Lower lobe of right lung (tissue), 2 donors: ENCODE measurements around the gene LASP1. TPM values are rescaled to one million over a fixed set of nuclear protein-coding genes. Genes with fewer than 3 reads are reported as not detected.

Source experiments
- ATAC-seq, 2 donors: fragments of 200-7000 bp; cut with Tn5 transposase; one replicate each; pipeline ENCODE4 v1.9.1; 2020 to 2022; ENCODE audit warnings: mild to moderate bottlenecking in 2 of 2, moderate library complexity in 2 of 2
- DNase-seq: peaks from one replicate; pipeline ENCODE4 v3.0.0-alpha.2; 2020
- H3K27ac ChIP-seq: fragments of 200-600 bp; one replicate; pipeline ENCODE4 v1.8.0; 2022
- H3K27me3 ChIP-seq: fragments of 200-600 bp; one replicate; pipeline ENCODE4 v1.8.0; 2022; ENCODE audit warnings: low read depth
- H3K36me3 ChIP-seq: fragments of 200-600 bp; one replicate; pipeline ENCODE4 v1.8.0; 2022; ENCODE audit warnings: mild to moderate bottlenecking
- H3K4me1 ChIP-seq: fragments of 200-600 bp; one replicate; pipeline ENCODE4 v1.8.0; 2022
- H3K4me3 ChIP-seq: fragments of 200-600 bp; one replicate; pipeline ENCODE4 v1.8.0; 2022; ENCODE audit warnings: mild to moderate bottlenecking
- H3K9me3 ChIP-seq: fragments of 200-600 bp; one replicate; pipeline ENCODE4 v1.8.0; 2022
- intact Hi-C: fragments of 100-400 bp; cut with DNase I; formaldehyde crosslinking; loops from one replicate; pipeline ENCODE4 v1.11.0; 2022
- total RNA-seq: library from RNA; stranded (reverse); fragmentation: NEBNext Ultra II Directional; extraction: Animal tissue kit (Norgen Biotek cat#: 25700); gene quantifications from one replicate; pipeline ENCODE4 v1.2.1, GENCODE V29; 2021
- TF ChIP-seq, protein P1 (sequence below): fragments of 200-600 bp; IDR thresholded peaks from one replicate; pipeline ENCODE4 v1.8.0; 2022; ENCODE audit warnings: antibody characterized with exemption, mild to moderate bottlenecking
- donor health status: DM: no; HTN: yes; CAD: no; lungs with severe emphysema.

LASP1 gene
- total RNA-seq, 1 donor from 2014 or later: 158 TPM

DNA sequence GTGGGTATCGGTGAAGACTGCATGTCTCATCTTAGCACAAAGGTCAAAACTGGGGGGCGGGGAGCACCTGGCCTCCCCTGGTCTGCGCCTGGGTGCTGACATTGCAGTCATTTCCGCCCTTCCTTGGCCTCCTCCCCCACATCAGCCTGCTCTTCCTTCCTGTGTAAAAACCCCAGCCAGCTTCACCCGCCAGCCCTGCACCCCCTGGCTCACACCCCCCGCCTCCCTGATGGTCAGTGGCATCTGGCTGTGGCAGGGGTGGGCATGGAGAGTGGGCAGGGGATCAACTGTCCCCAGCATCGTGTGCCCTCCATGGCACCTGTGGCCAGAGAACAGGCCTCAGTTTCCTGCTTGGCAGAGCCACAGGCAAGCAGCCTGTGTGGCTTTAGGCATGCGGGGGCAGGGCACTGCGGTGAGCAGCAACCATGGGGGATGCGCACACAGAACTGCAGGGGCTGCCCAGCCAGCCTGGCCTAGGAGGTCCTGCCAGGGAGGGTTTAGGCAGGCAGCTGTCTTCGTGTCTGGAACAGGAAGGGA lies 29.0 kb downstream of the LASP1 start:
- H3K27me3 ChIP-seq: no peaks in the 10 kb centered on the region
- peak overlapping the region; percentile 78 for H3K27ac ChIP-seq
- H3K36me3 ChIP-seq: peaks cover 86% of the 10 kb centered on the region
- no peaks in the 10 kb centered on the region for H3K9me3 ChIP-seq
- TF ChIP-seq, protein P1, sequence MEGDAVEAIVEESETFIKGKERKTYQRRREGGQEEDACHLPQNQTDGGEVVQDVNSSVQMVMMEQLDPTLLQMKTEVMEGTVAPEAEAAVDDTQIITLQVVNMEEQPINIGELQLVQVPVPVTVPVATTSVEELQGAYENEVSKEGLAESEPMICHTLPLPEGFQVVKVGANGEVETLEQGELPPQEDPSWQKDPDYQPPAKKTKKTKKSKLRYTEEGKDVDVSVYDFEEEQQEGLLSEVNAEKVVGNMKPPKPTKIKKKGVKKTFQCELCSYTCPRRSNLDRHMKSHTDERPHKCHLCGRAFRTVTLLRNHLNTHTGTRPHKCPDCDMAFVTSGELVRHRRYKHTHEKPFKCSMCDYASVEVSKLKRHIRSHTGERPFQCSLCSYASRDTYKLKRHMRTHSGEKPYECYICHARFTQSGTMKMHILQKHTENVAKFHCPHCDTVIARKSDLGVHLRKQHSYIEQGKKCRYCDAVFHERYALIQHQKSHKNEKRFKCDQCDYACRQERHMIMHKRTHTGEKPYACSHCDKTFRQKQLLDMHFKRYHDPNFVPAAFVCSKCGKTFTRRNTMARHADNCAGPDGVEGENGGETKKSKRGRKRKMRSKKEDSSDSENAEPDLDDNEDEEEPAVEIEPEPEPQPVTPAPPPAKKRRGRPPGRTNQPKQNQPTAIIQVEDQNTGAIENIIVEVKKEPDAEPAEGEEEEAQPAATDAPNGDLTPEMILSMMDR: no peak
- DNase-seq (peak; percentile 70), ATAC-seq (peak; percentile 45 to 47)
- intact Hi-C loops: no loop called here
- peaks cover 94% of the 10 kb centered on the region for H3K4me1 ChIP-seq
- peak overlapping the region; percentile 18 for H3K4me3 ChIP-seq

- intact Hi-C loops: no loop called here
- H3K36me3 ChIP-seq: peaks cover 86% of the 10 kb centered on the region
- peak overlapping the region; percentile 78 for H3K27ac ChIP-seq
These were observed 29.6 kb downstream of the LASP1 start for GRCh38 chr17:38899421-38899820.

DNA sequence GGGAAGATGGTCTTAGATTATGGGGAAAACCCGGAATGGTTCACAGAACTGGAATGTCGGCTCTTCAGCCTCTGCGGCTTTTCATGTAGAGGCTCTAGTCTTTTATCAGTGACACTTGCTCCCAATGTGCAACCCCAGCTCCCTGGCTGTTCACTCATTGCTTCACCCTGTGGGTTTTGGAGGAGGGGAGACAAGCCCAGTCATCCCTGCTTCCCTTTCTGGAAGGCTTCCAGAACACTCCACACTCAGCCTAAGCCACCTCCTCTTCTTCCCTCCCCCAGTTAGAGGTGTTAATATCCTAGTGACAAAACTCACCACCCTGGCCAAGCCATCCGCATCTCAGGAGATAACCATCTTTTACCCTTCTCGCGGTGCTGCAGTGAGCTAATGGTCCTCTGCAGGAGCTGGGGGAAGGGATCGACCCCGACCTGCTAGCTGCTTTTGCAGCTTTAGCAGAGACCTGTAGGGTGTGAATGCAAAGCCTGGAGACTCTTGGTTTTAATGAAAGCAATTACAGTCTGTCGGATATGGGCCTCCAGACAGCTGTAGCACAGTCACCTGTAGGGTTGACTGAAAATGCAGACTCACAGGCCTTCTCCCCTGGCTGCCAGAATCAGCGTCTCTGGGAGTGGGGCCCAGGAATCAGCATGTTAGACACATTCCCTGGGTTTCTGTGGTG lies 31.3 kb downstream of the LASP1 start:
- no peaks in the 10 kb centered on the region for H3K27me3 ChIP-seq
- peak overlapping the region; percentile 78 for H3K27ac ChIP-seq
- ATAC-seq (peak; percentile 78 to 83), DNase-seq (no peak)
- H3K36me3 ChIP-seq: peaks cover 79% of the 10 kb centered on the region
- H3K4me1 ChIP-seq: peaks cover 85% of the 10 kb centered on the region
- TF ChIP-seq, protein P1: no peak
- intact Hi-C loops: no loop called here
- no peaks in the 10 kb centered on the region for H3K9me3 ChIP-seq
- no peak overlapping the region for H3K4me3 ChIP-seq

More at GRCh38 chr17:38899421-38899820, 29.6 kb downstream of the LASP1 start:
- Histone ChIP-seq H3K4me3 (peak overlapping the region; percentile 18), H3K27me3 (no peaks in the 10 kb centered on the region), H3K9me3 (no peaks in the 10 kb centered on the region), H3K4me1 (peaks cover 89% of the 10 kb centered on the region)
- ATAC-seq (no peak), DNase-seq (no peak)
- TF ChIP-seq, protein P1: no peak

DNA sequence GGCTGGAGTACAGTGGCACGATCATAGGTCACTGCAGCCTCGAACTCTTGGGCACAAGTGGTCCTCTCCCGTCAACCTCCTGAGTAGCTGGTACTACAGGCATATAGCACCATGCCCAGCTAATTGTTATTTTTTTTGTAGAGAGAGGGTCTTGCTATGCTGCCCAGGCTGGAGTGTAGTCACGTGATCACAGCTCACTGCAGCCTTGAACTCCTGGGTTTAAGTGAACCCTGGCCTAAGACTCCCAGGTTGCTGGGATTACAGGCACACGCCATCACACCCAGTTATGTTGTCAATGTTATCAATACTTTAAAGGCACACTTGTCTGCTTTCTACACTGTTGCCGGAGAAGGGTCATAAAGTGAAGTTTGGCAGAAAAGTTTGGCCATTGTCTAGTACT lies 33.5 kb downstream of the LASP1 start:
- peaks cover 85% of the 10 kb centered on the region for H3K4me1 ChIP-seq
- intact Hi-C loops: no loop called here
- H3K27me3 ChIP-seq: no peaks in the 10 kb centered on the region
- DNase-seq (no peak), ATAC-seq (no peak)
- H3K27ac ChIP-seq: no peak overlapping the region
- H3K4me3 ChIP-seq: no peak overlapping the region
- H3K36me3 ChIP-seq: peaks cover 62% of the 10 kb centered on the region
- H3K9me3 ChIP-seq: no peaks in the 10 kb centered on the region
- TF ChIP-seq, protein P1: no peak

- peaks cover 60% of the 10 kb centered on the region for H3K36me3 ChIP-seq
- no peaks in the 10 kb centered on the region for H3K27me3 ChIP-seq
- ATAC-seq: no peak
- no peak for DNase-seq
- H3K27ac ChIP-seq: no peak overlapping the region
- no peaks in the 10 kb centered on the region for H3K9me3 ChIP-seq
- intact Hi-C loops: no loop called here
- peaks cover 80% of the 10 kb centered on the region for H3K4me1 ChIP-seq
- H3K4me3 ChIP-seq: no peak overlapping the region
- TF ChIP-seq, protein P1: no peak
These were observed 35.0 kb downstream of the LASP1 start for GRCh38 chr17:38904892-38905291.
